SK-N-SH (cell line): ENCODE data around the gene STX16. TPM values are rescaled to one million over a fixed set of nuclear protein-coding genes. Genes with fewer than 3 reads are reported as not detected.

Source experiments
- CTCF ChIA-PET: fragments of 300-600, 350-600 bp; formaldehyde crosslinking; extraction: SDS; loops from one replicate; lab custom pipeline; 2021; lab: Yijun Ruan, JAX
- POLR2A ChIA-PET: fragments of 350-600 bp; sonication (Branson Sonifier 250); formaldehyde crosslinking; extraction: SDS; loops from one replicate; lab custom pipeline; 2020; ENCODE audit warnings: antibody characterized with exemption, inconsistent platforms; lab: Yijun Ruan, JAX
- DNase-seq: peaks from one replicate; pipeline ENCODE4 v3.0.0; 2012
- H2AFZ ChIP-seq: fragments of 200-600 bp; sonication (generic); 2 replicates; pipeline ENCODE4 v1.8.1; 2016; ENCODE audit warnings: antibody characterized with exemption, mild to moderate bottlenecking, low read depth
- H3F3A ChIP-seq: fragments of 200-600 bp; sonication (generic); replicated peaks from 2 replicates; pipeline ENCODE3; 2016; ENCODE audit warnings: antibody characterized with exemption, mild to moderate bottlenecking; ENCODE audit not compliant: insufficient read depth
- H3K27ac ChIP-seq, 2 experiments: fragments of 200-500 bp in 1 of 2; fragments of 200-600 bp in 1 of 2; sonication (Bioruptor generic) in 1 of 2; sonication (generic), shearing (Covaris generic) in 1 of 2; 2 replicates each; pipeline versions ENCODE4 v1.5.1 to v1.6.1; 2014 to 2016; ENCODE audit warnings: low read depth in 2 of 2, inconsistent platforms in 1 of 2, low read length in 1 of 2, mild to moderate bottlenecking in 1 of 2, mixed read lengths in 1 of 2
- H3K27me3 ChIP-seq: fragments of 200-600 bp; sonication (generic), shearing (Covaris generic); 2 replicates; pipeline ENCODE4 v1.6.1; 2016; ENCODE audit warnings: mixed run types; ENCODE audit not compliant: insufficient read depth
- H3K36me3 ChIP-seq, 2 experiments: fragments of 200-500 bp in 1 of 2; fragments of 200-600 bp in 1 of 2; sonication (Bioruptor generic) in 1 of 2; sonication (generic) in 1 of 2; replicated peaks in 1 of 2; 2 replicates each; pipeline versions ENCODE3 to v1.5.1; 2014 to 2016; ENCODE audit warnings: low read length in 1 of 2, mild to moderate bottlenecking in 1 of 2; ENCODE audit not compliant: insufficient read depth in 2 of 2, control insufficient read depth in 1 of 2
- H3K4me1 ChIP-seq, 2 experiments: fragments of 200-500 bp in 1 of 2; fragments of 200-600 bp in 1 of 2; sonication (Bioruptor generic) in 1 of 2; sonication (generic), shearing (Covaris generic) in 1 of 2; 2 replicates each; pipeline versions ENCODE4 v1.5.1 to v1.6.1; 2014 to 2016; ENCODE audit warnings: low read depth in 1 of 2, low read length in 1 of 2, mixed run types in 1 of 2; ENCODE audit not compliant: insufficient read depth in 2 of 2, control insufficient read depth in 1 of 2
- H3K4me2 ChIP-seq: fragments of 200-600 bp; sonication (generic), shearing (Covaris generic); 2 replicates; pipeline ENCODE4 v1.6.1; 2017; ENCODE audit warnings: mixed run types
- H3K4me3 ChIP-seq, 2 experiments: fragments of 200-500 bp in 1 of 2; fragments of 200-600 bp in 1 of 2; sonication (Bioruptor generic) in 1 of 2; sonication (generic), shearing (Covaris generic) in 1 of 2; 2 replicates each; pipeline versions ENCODE4 v1.5.1 to v1.8.1; 2014 to 2016; ENCODE audit warnings: low read depth in 2 of 2, inconsistent platforms in 1 of 2, low read length in 1 of 2, mild to moderate bottlenecking in 1 of 2, mixed read lengths in 1 of 2, moderate library complexity in 1 of 2
- H3K79me2 ChIP-seq: fragments of 200-600 bp; sonication (generic); 2 replicates; pipeline ENCODE4 v1.8.1; 2017; ENCODE audit warnings: mild to moderate bottlenecking; ENCODE audit not compliant: insufficient read depth
- H3K9ac ChIP-seq: fragments of 200-600 bp; sonication (generic); 2 replicates; pipeline ENCODE4 v1.6.1; 2017; ENCODE audit warnings: mixed run types
- H3K9me2 ChIP-seq: fragments of 200-600 bp; sonication (generic); 2 replicates; pipeline ENCODE4 v1.6.1; 2017; ENCODE audit warnings: mixed run types
- H3K9me3 ChIP-seq: fragments of 200-600 bp; sonication (generic); 2 replicates; pipeline ENCODE4 v1.6.1; 2017; ENCODE audit warnings: mixed run types, mild to moderate bottlenecking, moderate library complexity
- H4K20me1 ChIP-seq: fragments of 200-600 bp; sonication (generic); 2 replicates; pipeline ENCODE4 v1.6.1; 2017; ENCODE audit warnings: mild to moderate bottlenecking, mixed run types; ENCODE audit not compliant: insufficient read depth
- CHD2 ChIP-seq: fragments of 150-350 bp; IDR thresholded peaks from 2 replicates; pipeline ENCODE4 v1.6.1; 2018; ENCODE audit warnings: low read length; ENCODE audit not compliant: partially characterized antibody
- EP300 ChIP-seq, 2 experiments: IDR thresholded peaks; 2 replicates each; pipeline versions ENCODE4 v1.4.0 to v1.6.1; 2012; ENCODE audit warnings: borderline replicate concordance in 1 of 2, low read depth in 1 of 2, low read length in 1 of 2
- FOXJ3 ChIP-seq: sonication (generic); formaldehyde crosslinking; IDR thresholded peaks from 2 replicates; pipeline ENCODE4 v1.5.1; 2020; ENCODE audit warnings: mild to moderate bottlenecking, missing genetic modification reagents
- GATA2 ChIP-seq: sonication (generic); formaldehyde crosslinking; IDR thresholded peaks from 2 replicates; pipeline ENCODE4 v1.5.0; 2020; ENCODE audit warnings: mild to moderate bottlenecking, missing genetic modification reagents
- MXI1 ChIP-seq: IDR thresholded peaks from 2 replicates; pipeline ENCODE4 v1.6.1; 2012; ENCODE audit warnings: mild to moderate bottlenecking, low read depth, low read length, improper control_type of control experiment
- POLR2AphosphoS5 ChIP-seq: IDR thresholded peaks from 2 replicates; pipeline ENCODE4 v1.6.1; 2012; ENCODE audit warnings: low read depth, low read length
- RCOR1 ChIP-seq: fragments of 150-350 bp; IDR thresholded peaks from 2 replicates; pipeline ENCODE4 v1.6.1; 2017; ENCODE audit warnings: antibody characterized with exemption, low read length
- SIN3A ChIP-seq: IDR thresholded peaks from 2 replicates; pipeline ENCODE4 v1.6.1; 2012; ENCODE audit warnings: low read depth, mild to moderate bottlenecking, low read length, moderate library complexity, borderline replicate concordance
- SMC3 ChIP-seq: IDR thresholded peaks from 2 replicates; pipeline ENCODE4 v1.6.1; 2012; ENCODE audit warnings: low read depth, low read length, improper control_type of control experiment
- TCF12 ChIP-seq: IDR thresholded peaks from 2 replicates; pipeline ENCODE4 v1.4.0; 2012
- YY1 ChIP-seq: IDR thresholded peaks from 2 replicates; pipeline ENCODE4 v1.4.0; 2012; ENCODE audit warnings: low read depth, mild to moderate bottlenecking
- ZBTB33 ChIP-seq: IDR thresholded peaks from 2 replicates; pipeline ENCODE4 v1.4.0; 2012; ENCODE audit warnings: low read depth, borderline replicate concordance
- WGBS: methylation state at CpG from one replicate; pipeline ENCODE4 v1.1.6; 2017; ENCODE audit warnings: low lambda C conversion rate; 5-methylcytosine and 5-hydroxymethylcytosine counted together
- polyA plus RNA-seq, 3 experiments: library from polyadenylated mRNA; depleted of rRNA; stranded (reverse); fragments of >200 nt; gene quantifications; 2 replicates each; pipeline ENCODE4 v1.2.3, GENCODE V29; 2012
- TF ChIP-seq, protein P1 (sequence below): IDR thresholded peaks from 2 replicates; pipeline ENCODE4 v1.4.0; 2012; ENCODE audit warnings: low read depth, borderline replicate concordance
- TF ChIP-seq, protein P2 (sequence below): IDR thresholded peaks from 2 replicates; pipeline ENCODE4 v1.6.1; 2012; ENCODE audit warnings: mild to moderate bottlenecking, low read depth, low read length, moderate library complexity
- TF ChIP-seq, protein P3 (sequence below): IDR thresholded peaks from 2 replicates; pipeline ENCODE4; 2012

The STX16 gene
- polyA plus RNA-seq, 1 of the 3 experiments (the other 2 are of a cell fraction), result 63.8 TPM

- Histone ChIP-seq H4K20me1 (no peaks in the 10 kb centered on the region), H3K27me3 (no peaks in the 10 kb centered on the region), H3F3A (no peaks in the 10 kb centered on the region), H3K79me2 (no peaks in the 10 kb centered on the region), H3K9ac (no peak overlapping the region), H3K9me3 (no peaks in the 10 kb centered on the region), H3K4me2 (no peak overlapping the region), H3K27ac (no peak overlapping the region), H3K4me1 (peaks cover 0 to 5% of the 10 kb centered on the region in 2 experiments; a peak in 1 of 4 replicates), H3K36me3 (no peaks in the 10 kb centered on the region), H3K9me2 (no peaks in the 10 kb centered on the region), H3K4me3 (no peak overlapping the region), H2AFZ (no peak overlapping the region)
- POLR2A ChIA-PET, result no interaction called here
- CTCF ChIA-PET, result interaction anchor here (0.6 to 0.8 kb wide), 2 partner anchors 10 to 62 kb away, joined by 3 read pairs; partner anchors contain the start of gene STX16
- WGBS, result 81% methylated on average over 6 of the region's 24 CpGs
- TF ChIP-seq ZBTB33 (no peak), SMC3 (no peak), TCF12 (no peak), CHD2 (no peak), MXI1 (no peak), RCOR1 (no peak)
- DNase-seq, result peak; percentile 19
Observed at GRCh38 chr20:58712806-58713731, 62.0 kb downstream of the STX16 start.

GRCh38 chr20:58713801-58714339 is 62.8 kb downstream of the STX16 start:
- no peaks in the 10 kb centered on the region for H3K36me3 ChIP-seq
- no peak overlapping the region for H3K4me3 ChIP-seq
- ChIA-PET CTCF (interaction anchor here (0.6 kb wide), 1 partner anchor 63 kb away, joined by 3 read pairs; the partner anchor contains the start of gene STX16), POLR2A (no interaction called here)
- H4K20me1 ChIP-seq, result no peaks in the 10 kb centered on the region
- H3K79me2 ChIP-seq, result no peaks in the 10 kb centered on the region
- no peak overlapping the region for H3K4me2 ChIP-seq
- H3K9me2 ChIP-seq, result no peaks in the 10 kb centered on the region
- no peak overlapping the region for H3K9ac ChIP-seq
- 89% methylated on average over 21 of the region's 24 CpGs for WGBS
- DNase-seq, result peak; percentile 23
- H3K27ac ChIP-seq, result no peak overlapping the region
- H2AFZ ChIP-seq, result no peak overlapping the region
- H3K27me3 ChIP-seq, result no peaks in the 10 kb centered on the region
- H3K9me3 ChIP-seq, result no peaks in the 10 kb centered on the region
- H3F3A ChIP-seq, result no peaks in the 10 kb centered on the region
- H3K4me1 ChIP-seq, result peaks cover 0 to 5% of the 10 kb centered on the region in 2 experiments; a peak in 1 of 4 replicates
- TF ChIP-seq, protein P1, sequence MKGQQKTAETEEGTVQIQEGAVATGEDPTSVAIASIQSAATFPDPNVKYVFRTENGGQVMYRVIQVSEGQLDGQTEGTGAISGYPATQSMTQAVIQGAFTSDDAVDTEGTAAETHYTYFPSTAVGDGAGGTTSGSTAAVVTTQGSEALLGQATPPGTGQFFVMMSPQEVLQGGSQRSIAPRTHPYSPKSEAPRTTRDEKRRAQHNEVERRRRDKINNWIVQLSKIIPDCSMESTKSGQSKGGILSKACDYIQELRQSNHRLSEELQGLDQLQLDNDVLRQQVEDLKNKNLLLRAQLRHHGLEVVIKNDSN, result no peak
- TF ChIP-seq MXI1 (no peak), SMC3 (no peak), FOXJ3 (CRISPR knock-in tag) (no peak), POLR2AphosphoS5 (no peak), GATA2 (no peak), YY1 (no peak), SIN3A (no peak), EP300 (IDR thresholded peaks at IDR 0.05; ENCODE audit: borderline replicate concordance in 1 of 2, low read depth in 1 of 2, low read length in 1 of 2) (no peak)
- TF ChIP-seq, protein P2, sequence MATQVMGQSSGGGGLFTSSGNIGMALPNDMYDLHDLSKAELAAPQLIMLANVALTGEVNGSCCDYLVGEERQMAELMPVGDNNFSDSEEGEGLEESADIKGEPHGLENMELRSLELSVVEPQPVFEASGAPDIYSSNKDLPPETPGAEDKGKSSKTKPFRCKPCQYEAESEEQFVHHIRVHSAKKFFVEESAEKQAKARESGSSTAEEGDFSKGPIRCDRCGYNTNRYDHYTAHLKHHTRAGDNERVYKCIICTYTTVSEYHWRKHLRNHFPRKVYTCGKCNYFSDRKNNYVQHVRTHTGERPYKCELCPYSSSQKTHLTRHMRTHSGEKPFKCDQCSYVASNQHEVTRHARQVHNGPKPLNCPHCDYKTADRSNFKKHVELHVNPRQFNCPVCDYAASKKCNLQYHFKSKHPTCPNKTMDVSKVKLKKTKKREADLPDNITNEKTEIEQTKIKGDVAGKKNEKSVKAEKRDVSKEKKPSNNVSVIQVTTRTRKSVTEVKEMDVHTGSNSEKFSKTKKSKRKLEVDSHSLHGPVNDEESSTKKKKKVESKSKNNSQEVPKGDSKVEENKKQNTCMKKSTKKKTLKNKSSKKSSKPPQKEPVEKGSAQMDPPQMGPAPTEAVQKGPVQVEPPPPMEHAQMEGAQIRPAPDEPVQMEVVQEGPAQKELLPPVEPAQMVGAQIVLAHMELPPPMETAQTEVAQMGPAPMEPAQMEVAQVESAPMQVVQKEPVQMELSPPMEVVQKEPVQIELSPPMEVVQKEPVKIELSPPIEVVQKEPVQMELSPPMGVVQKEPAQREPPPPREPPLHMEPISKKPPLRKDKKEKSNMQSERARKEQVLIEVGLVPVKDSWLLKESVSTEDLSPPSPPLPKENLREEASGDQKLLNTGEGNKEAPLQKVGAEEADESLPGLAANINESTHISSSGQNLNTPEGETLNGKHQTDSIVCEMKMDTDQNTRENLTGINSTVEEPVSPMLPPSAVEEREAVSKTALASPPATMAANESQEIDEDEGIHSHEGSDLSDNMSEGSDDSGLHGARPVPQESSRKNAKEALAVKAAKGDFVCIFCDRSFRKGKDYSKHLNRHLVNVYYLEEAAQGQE, result no peak
- TF ChIP-seq, protein P3, sequence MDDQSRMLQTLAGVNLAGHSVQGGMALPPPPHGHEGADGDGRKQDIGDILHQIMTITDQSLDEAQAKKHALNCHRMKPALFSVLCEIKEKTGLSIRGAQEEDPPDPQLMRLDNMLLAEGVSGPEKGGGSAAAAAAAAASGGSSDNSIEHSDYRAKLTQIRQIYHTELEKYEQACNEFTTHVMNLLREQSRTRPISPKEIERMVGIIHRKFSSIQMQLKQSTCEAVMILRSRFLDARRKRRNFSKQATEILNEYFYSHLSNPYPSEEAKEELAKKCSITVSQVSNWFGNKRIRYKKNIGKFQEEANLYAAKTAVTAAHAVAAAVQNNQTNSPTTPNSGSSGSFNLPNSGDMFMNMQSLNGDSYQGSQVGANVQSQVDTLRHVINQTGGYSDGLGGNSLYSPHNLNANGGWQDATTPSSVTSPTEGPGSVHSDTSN, result no peak
